ENCODE measurements around the gene KCNK7.
A peak's percentile ranks its signal among the peaks of the same experiment; 100 is the strongest.

KCNK7 gene

GRCh38 chr11:65593518-65594414 lies 1.8 kb downstream of the KCNK7 start:
- H3K4me3 ChIP-seq (ENCODE audit: low read depth, low read length): no peak overlapping the region
- peak; percentile 75 for TF ChIP-seq CTCF (IDR thresholded peaks at IDR 0.05; ENCODE audit: low read depth, low read length, missing control alignments)
- no peak for DNase-seq (ENCODE audit: low read depth)

GRCh38 chr11:65592858-65593517 lies 2.6 kb downstream of the KCNK7 start:
- no peak overlapping the region for H3K4me3 ChIP-seq (ENCODE audit: low read depth, low read length)
- TF ChIP-seq CTCF (IDR thresholded peaks at IDR 0.05; ENCODE audit: low read depth, low read length, missing control alignments): no peak
- no peak for DNase-seq (ENCODE audit: low read depth)

- no peak for TF ChIP-seq CTCF (IDR thresholded peaks at IDR 0.05; ENCODE audit: low read depth, low read length, missing control alignments)
- no peak for DNase-seq (ENCODE audit: low read depth)
- H3K4me3 ChIP-seq (ENCODE audit: low read depth, low read length): no peak overlapping the region
Measured at GRCh38 chr11:65591939-65592857, 3.4 kb downstream of the KCNK7 start.

- TF ChIP-seq CTCF (IDR thresholded peaks at IDR 0.05; ENCODE audit: low read depth, low read length, missing control alignments): no peak
- DNase-seq (ENCODE audit: low read depth): no peak
- H3K4me3 ChIP-seq (ENCODE audit: low read depth, low read length): no peak overlapping the region
Measured at GRCh38 chr11:65590240-65590738, 5.3 kb downstream of the KCNK7 start.

GRCh38 chr11:65589444-65590239 lies 6.0 kb downstream of the KCNK7 start:
- TF ChIP-seq CTCF (IDR thresholded peaks at IDR 0.05; ENCODE audit: low read depth, low read length, missing control alignments): no peak
- no peak overlapping the region for H3K4me3 ChIP-seq (ENCODE audit: low read depth, low read length)
- DNase-seq (ENCODE audit: low read depth): no peak
